ENCODE data around the gene HNRNPLL.
A peak's percentile ranks its signal among the peaks of the same experiment; 100 is the strongest.

Gene HNRNPLL

DNA sequence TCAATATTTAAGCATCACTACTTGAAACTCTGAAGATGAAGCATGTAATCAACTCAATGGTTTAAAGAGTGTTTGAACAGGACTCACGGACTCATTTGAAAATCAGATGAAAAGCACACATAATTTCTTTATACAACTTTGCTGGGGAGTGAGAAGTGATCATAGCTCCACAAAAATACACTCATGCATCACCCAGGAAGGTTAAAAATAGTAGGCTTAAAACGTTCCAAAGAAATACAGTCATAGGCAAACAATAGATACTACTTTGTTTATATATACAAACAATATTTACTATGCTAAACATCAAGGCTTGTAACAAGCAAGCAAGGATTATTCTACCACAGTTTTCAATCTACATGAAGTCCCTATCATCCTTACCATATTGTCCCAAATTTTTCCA is 11.6 kb downstream of the HNRNPLL start:
- DNase-seq = no peak

DNA sequence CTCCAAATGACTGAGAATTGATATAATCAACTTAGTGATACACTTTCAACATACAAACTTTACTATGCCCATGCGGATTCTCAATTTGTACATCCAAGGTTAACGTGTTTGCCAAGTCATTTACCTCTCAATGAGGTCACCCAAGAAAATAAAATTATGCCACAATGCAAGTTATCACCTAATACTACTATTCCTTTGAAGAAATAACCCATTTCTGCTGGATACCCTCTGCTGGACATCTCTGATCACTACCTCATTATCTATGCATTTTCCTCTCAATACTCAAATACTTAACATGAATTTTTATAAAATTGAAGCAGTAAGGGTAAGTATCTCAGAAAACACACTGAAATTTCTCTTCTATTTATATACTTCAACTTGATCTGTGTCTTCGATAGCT is 12.7 kb downstream of the HNRNPLL start:
- DNase-seq = no peak

DNA sequence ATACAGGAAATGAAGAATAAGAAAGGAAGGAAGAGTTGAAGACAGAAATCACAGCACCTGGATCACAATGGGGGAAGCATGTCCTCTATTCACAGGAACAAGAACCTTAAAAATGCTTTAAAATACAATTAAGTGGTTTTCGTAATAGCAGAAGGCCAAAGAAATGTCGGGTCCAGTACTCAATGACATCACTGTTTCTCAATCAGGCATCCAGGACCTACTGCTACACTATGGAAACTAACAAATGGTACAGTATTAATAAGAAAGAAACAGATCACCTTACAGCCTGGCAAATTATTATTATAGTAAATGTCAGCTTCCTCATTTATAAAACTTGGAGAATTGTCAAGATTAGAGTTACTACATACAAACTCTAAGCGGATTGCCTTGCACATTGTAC is 15.8 kb downstream of the HNRNPLL start:
- DNase-seq = no peak

DNA sequence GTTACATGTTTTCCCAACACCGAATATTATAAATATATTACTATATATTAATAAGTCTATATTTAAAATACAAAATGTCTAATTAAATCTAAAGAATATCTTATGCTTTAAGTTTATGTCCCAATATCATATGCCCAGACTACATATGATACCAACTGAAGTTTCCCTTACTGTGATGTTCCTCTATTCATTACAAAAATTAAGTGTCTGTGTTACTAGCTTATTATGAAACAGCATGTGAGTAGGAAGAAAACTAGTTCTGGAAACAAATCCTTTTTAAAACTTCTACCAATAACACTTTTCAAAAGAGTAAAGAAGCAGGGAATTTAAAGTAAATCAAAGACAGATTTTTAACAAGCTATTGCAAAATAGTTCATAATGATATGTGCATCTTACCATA is 17.8 kb downstream of the HNRNPLL start:
- no peak for DNase-seq

DNA sequence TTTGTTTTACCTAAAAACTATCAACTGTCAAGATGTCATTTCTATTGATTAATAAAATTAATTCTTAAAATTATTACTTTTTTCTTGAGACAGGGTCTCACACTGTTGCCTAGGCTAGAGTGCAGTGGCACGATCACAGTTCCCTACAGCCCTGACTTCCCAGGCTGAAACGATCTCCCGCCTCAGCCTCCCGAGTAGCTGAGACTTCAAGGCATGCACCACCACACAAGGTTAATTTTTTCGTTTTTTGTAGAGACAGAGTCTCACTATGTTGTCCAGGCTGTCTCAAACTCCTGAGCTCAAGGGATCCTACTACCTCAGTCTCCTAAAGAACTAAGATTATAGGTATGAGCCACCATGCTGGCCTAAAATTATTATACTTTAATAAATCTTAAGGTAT is 18.7 kb downstream of the HNRNPLL start:
- DNase-seq = no peak

DNA sequence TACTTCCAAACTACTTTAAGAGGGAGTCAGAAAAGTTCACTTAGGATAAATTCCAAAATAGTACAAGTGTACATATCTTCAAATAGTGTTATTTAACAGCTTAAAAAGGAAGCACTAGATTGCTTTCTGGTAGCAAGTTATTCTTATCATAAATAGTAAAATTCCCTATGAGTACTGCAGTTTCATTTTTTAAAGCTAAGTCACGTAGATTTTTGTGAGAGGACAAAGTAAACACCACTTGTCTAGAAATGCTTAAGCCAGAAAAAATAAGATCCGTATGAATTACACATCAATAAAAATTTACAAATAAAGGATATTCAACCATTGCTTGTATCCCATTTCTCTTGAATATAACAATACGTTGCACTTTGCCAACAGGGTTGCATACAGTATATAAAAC is 19.2 kb downstream of the HNRNPLL start:
- no peak for DNase-seq

DNA sequence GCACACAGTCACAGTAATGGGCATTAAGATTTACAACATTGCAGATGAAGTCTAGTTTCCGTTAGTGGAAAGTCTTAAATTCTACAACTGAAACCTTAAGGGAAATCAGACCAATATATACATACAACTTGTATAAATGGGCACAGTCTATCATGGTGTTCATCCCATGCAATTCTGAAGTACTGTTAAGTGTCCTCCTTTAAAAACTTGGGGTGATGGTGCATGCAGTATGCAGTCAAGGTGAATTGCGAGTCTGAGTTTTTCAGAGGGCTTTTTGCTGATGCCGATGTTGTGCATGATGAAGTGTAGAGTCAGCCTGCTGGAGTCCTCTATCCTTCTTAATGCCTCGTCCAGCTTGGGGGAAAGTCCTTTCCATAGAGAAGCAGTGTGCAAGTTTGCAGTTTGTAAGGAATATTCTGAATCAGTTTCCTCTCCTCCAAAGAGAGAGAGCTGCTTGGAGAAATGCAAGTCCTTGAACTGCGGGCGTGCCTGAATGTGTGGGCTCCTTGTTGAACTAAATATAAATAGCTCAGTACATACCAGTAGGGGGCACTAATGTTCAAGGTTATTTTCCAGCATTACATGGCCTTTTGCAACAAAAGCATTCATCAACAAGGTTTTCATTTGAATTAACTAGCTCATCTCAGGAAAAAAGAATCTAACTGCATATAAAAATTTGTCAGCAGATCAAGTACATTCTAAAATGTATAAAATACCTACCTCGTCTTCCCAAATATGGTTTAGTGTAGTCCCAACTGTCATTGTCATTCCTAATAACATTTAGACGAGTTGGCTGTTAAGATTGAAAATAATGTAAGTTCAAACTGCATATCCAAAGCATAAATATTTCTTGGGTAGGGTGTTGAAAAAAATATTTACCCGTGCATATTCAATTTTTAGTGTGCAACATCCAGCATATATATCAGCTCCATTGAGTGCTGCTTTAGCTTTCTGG is 21.3 kb downstream of the HNRNPLL start:
- DNase-seq = peak; percentile 84

DNA sequence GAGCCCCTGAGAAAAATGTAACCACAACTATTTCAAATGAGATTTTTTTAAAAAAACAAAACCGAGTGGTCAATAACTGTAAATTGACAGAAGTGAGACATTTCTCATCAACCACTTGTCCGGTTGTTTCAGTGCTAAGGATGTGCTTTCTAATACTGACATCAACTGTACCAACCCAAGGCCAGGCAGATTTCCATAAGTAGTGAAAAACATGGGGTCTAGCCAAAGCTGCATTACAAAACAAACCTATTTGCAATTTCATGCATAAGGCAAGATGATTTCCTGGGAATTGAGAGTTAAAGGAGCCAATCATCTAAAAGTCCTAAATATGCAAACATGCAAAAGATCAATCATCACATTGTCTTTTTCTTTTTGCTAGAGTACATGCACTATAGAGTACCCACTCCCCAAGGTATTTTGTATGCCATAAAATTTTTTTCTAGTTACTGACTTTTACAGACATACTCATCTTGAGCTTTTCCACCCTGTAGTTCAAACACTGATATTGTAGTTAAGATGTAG is 22.6 kb downstream of the HNRNPLL start:
- no peak for DNase-seq

DNA sequence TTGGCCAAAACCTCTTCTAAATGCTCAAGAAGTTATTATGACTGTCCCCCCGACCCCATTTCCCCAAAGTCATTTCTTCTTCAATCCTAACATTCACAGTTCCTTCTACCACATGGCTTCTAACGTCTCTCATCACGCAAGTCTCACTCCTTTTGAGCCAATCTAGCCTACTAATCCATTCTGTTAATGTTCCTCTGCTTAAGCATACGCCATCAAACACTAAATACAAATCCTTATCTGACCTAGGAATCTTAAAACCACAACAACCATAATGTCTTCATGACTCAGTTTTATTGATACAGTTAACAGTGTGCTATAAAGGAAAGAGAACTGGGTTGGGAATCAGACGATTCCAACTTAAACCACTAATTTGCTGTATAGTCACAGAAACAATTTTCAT is 23.9 kb downstream of the HNRNPLL start:
- DNase-seq = no peak

DNA sequence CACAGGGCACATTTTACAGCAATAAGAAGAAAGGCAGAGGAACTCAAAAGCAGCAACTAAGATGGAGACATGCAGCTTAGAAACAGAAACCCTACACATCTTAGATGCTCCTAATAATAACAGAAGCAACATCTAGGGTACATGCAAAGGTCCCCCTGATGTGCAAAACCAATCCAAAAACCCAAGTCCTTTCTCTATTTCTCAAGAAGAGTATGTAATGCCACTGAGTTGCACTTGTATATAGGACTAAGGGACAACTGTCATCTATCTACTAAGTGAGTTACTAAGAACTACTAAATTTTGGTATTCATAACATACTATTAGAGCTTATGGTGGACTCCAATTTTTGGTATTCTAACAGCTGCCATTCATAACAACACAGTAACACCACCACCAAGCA is 28.4 kb downstream of the HNRNPLL start:
- no peak for DNase-seq

DNA sequence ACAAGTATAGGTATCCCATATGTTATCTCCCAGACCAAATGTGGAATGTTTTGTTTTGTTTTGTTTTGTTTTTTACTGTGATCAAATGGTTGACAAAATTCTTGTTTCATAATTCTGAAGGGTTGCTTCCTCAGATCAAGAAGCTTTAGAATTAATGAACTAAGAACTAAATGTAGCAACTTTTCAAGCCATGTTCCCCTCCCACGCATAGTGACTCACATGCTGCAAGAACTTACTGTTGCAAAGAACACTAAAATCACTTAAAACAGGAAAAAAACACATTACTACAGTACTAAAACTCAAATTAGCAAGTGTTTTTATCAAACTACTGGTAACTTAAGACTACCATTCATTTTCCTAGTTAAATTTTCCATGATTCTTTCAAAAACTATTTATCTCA is 30.6 kb downstream of the HNRNPLL start:
- DNase-seq = no peak

DNA sequence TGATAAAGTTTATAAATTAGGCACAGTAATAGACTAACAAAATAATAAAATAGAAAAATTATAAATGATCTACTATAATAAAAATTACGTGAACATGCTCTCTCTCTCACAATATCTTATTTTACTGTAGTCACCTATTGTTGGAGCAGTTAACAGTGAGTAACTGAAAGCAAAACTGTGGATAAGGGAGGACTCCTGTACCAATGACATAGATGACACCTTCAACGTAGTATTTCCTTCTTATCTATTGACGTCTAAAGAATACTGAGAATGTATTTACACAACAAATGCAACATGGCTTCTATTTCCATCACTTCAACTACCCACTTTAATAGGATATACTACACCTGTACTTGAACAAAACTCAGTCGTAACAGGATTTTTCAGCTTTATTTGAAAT is 31.5 kb downstream of the HNRNPLL start:
- no peak for DNase-seq

DNA sequence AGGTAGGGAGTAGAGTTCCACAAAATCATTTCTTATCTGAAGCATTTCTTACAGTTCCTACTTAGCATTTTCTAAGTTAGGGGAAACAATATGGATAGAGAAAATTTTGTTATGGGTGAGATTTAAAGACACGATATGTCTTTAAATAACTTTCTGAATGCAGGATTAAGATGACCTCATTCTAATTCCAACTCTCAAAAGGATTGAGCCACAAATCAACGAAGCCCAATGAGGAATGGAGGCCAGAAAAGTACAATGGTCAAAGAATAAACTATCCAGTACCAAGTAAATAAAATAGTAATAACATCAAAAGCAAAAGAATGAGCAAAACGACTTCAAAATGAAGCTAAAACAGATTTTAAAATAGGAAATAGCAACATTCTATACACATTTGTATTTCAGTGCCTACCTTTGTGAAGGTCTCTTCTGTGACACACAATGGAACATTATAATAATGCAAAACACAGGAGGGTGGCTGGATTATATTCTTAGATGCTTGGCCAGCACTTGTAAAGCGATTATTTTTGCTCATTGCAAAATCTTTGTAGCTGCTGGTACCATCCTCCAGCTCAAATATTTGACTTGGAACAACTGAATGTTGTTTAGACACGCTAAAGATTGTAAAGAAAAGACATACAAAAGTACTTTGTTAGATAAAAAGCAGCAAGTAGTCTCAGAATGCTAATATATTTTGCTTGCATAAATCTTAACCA is 33.8 kb downstream of the HNRNPLL start:
- no peak for DNase-seq

DNA sequence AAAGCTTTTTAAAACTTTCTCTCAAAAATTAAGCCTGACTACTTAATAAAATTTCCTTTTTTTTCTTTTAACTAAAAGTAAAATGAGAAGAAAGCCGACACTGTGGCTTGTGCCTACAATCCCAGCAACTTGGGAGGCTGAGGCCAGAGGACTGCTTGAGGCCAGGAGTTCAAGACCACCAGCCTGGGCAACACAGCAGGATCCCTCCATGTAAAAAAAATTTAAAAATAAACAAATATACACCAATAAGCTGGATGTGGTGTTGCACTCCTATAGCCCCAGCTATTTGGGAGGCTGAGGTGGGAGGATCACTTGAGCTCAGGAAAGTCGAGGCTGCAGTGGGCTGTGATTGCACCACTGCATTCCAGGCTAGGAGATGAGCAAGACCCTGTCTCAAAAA is 37.4 kb downstream of the HNRNPLL start:
- DNase-seq = no peak

DNA sequence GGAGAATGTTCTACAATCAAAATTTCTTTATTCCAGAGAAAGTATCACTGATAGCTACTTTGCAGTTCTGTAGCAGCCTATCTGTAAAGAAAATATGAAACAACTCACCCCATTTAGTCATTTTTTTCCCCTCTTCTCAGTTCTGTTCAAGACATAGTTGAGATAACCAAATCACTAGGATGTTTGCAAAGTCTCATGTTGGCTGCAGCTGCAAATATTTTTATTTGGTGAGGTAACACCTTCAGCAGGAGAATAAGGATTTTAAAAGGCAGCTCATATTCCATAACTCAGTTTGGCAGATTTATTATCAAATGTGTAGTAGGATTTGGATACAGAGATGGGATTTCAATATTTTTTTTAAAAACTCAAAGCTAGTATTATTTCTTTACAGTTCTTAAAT is 41.0 kb downstream of the HNRNPLL start:
- DNase-seq = no peak

DNA sequence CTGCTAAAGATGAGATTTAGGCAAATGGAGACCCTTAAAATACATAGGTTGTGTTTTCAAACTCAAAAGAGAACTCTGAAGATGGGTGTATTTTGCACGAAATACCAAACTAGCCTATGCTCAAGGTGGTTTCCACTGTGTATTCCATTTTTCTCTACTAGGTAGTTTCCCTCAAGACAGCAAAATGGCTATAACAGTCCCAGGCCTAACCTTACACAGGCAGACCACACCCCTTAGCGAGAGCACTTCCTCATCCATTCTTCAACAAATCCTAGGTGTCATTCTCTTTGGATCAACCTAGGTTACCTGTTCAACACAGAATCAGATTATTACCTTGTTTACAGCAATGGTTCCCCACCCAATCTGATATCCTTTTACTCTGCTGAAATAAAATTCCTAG is 42.6 kb downstream of the HNRNPLL start:
- DNase-seq = no peak

DNA sequence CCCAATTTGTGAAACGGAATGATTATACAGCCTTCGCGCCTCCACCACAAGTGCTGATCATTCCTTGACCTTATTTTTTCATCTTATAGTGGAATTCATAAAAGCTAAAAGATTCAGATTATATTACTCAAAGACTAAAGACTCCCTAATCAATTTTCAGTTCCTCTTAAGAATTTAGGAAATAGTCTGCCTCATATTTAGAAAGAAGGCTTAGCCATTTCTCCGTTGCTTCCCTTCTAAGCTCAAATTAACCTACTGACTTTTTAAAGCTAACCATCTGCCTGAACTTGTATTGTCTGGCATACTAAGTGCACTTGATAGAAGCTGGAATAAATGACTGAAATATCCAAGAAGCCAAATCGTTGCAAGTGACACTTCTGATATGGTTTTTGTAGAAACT is 44.7 kb downstream of the HNRNPLL start:
- DNase-seq = no peak

DNA sequence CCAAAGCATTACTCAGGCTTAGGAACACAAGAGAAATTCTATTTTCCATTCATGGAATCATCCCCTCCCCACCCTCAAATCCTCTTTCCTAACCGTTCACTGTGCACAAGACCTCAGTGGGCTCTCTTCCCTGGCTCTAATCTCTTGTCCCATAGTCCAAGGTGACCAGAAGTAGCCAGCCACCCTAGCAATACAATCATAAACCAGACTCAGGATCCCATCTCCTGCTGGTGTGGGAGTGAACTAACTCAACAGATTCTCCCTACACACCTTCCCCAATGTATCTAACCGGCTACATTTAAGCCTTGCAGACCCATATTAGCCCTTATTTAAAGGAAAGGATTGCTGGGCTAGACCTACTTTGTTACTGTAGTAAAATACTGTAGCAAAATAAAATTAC is 45.5 kb downstream of the HNRNPLL start:
- no peak for DNase-seq

DNA sequence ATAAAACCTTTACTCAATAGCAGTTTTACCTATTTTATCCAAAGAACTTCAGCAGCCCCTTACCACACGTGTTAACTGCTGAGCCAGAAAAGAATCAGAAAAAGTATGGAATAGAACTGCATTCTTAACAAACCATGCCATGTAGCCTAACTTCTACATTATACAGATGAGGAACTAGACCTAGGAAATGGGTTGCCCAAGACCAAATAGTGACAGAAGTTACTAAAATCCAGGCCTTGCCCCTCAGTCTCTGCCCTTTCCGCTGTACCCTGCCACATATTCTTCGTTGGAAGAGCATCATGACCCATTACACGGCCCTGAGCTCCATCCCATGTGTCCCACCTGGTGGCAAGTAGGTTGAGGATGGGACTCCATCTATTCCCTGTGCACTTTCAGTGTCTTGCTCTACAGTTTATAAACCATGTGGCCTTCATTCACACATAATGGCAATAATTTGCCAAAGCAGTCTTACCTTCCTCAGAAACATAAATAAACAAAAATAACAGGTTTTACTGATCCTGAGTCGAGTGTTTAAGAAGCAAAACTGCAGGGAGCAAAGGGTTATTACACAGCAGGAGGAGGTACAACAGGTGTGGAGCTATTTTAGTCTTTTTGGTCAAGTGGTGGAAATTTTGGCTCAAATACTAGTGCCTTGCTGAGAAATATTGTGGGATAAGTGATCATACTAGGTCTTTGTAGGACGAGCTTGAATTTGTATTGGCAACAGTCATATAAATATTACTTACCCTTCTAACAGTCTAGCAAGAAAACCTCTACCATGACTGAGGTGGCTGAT is 46.5 kb downstream of the HNRNPLL start:
- no peak for DNase-seq

DNA sequence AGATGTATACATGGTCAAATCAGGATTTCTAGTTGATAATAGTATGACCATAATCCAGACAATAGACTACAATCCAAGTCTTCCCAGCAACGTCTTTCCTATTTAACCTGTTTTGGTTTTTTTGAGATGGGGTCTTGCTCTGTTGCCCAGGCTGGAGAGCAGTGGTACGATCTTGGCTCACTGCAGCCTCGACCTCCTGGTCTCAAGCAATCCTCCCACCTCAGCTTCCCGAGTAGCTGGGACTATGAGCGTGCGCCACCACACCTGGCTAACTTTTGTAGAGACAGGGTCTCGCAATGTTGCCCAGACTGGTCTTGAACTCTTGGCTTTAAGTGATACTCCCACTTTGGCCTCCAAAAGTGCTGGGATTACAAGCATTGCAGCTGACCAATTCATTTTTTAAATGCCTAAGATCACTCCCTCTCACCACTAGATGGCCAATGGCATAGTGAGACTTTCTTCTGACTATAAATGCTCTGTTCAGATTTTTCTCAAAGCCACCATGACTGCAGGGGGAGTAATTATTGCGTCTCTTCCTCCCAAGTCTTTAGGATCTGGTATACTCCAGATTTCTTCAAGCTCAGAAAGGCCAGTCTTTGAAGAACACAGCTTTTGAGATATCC is 47.6 kb downstream of the HNRNPLL start:
- DNase-seq = peak; percentile 4

DNA sequence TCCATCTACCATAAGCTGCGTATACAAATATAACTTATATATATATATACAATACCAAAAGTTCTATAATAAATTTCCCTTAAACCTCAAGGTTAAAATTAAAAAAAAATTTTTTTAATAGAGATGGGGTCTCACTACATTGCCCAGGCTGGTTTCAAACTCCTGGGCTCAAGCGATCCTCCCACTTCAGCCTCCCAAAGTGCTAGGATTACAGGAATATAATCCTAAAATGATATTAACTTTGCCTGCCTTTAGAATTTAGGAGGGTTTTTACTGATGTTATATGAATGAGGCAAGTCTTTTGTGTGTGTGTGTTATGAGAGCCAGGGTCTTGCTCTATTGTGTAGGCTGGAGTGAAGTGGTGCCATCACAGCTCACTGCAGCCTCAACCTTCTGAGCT is 49.2 kb downstream of the HNRNPLL start:
- no peak for DNase-seq

DNA sequence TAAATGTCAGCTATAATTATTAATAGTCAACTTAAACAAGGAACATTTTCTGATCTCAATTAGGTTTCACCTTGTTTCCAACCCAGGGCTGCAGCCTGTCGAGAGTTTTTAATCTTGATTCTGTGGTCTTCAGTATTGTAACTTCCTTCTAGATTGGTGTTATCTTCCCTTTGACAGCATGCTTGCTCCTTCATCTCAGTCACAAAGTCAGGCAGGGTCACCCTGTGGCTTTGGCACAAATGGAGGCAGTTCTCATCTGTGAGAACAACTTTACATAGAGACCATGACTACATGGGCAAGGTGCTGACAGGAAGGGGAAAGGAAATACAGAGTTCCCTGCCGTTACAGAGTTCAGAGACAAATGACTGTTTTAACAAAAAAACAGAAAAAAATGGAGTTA is 50.5 kb downstream of the HNRNPLL start:
- no peak for DNase-seq

DNA sequence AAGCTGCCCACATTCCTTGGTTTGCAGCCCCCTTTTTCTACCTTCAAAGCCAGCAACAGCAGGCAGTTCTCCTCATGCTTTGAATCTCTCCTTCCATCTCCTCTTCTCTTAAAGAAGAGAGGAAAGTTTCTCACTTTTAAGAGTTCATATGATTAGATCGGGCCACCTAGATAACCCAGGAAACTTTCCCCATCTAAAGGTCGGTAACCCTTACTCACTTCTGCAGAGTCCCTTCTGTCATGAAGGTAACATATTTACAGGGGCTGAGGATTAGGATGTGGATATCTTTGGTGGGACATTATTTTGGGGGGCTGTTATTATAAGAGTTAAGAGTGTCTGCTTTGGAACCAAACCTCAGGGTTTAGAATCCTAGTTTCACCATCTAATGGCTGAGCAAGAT is 51.0 kb downstream of the HNRNPLL start:
- DNase-seq = no peak

All from midbrain (tissue), 1 donor.